GM18505 (cell line): ENCODE results near the gene CCR4.
"Not testable (repeated sequence)": the region's sequence is repeated elsewhere in the genome, so short reads cannot be mapped to it uniquely, and the experiment has no call there.

Source experiments
- ATAC-seq: cut with Tn5 transposase; IDR thresholded peaks from one replicate; pipeline ENCODE4 v1.9.1; 2021; ENCODE audit not compliant: unreplicated experiment
- POLR2A ChIP-seq: IDR thresholded peaks from 4 replicates; pipeline ENCODE4 v1.6.1; 2011; ENCODE audit warnings: borderline replicate concordance; ENCODE audit not compliant: insufficient read depth, insufficient read length; ENCODE audit errors: extremely low read depth

Gene CCR4

DNA sequence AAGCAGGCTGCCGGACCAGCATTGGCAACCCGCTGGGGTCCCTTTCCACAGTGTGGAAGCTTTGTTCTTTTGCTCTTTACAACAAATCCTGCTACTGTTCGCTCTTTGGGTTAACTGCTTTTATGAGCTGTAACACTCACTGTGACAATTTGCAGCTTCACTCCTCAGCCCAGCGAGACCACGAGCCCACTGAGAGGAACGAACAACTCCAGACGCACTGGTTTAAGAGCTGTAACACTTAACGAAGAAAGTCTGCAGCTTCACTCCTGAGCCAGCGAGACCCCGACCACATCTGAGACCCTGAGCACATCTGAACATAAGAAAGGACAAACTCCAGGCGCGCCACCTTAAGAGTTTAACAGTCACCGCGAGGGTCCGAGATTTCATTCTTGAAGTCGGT, 10.7 kb upstream of the CCR4 start:
- no peak for TF ChIP-seq POLR2A
- no peak for ATAC-seq

DNA sequence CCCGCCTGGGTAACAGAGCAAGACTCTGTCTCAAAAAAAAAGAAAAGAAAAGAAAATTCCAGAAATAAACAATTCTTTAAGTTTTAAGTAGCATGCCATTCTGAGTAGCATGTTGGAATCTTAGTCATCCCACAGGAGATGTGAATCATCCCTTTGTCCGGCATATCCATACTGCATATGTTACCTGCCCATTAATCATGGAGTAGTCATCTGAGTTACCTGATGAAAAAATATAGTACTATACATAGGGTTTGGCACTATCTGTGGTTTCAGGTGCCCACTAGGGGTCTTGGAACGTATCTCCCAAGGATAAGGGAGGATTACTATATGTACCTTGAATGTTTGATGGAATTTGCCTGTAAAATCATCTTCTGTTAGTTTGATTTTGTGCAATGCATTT, 6.3 kb upstream of the CCR4 start:
- no peak for TF ChIP-seq POLR2A
- no peak for ATAC-seq

DNA sequence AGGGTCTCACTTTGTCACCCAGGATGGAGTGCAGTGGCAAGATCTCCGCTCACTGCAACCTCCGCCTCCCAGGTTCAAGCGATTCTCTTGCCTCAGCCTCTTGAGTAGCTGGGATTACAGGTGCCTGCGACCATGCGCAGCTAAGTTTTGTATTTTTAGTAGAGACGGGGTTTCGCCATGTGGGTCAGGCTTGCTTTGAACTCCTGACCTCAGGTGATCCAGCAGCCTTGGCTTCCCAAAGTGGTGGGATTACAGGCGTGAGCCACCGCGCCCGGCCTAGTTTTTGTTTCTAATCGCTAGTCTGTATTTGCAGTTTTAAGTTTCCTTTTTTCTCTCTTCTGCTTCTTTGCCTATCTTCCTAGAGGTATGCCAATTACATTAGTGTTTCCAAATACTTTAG, 5.8 kb upstream of the CCR4 start:
- not testable (repeated sequence) for ATAC-seq

DNA sequence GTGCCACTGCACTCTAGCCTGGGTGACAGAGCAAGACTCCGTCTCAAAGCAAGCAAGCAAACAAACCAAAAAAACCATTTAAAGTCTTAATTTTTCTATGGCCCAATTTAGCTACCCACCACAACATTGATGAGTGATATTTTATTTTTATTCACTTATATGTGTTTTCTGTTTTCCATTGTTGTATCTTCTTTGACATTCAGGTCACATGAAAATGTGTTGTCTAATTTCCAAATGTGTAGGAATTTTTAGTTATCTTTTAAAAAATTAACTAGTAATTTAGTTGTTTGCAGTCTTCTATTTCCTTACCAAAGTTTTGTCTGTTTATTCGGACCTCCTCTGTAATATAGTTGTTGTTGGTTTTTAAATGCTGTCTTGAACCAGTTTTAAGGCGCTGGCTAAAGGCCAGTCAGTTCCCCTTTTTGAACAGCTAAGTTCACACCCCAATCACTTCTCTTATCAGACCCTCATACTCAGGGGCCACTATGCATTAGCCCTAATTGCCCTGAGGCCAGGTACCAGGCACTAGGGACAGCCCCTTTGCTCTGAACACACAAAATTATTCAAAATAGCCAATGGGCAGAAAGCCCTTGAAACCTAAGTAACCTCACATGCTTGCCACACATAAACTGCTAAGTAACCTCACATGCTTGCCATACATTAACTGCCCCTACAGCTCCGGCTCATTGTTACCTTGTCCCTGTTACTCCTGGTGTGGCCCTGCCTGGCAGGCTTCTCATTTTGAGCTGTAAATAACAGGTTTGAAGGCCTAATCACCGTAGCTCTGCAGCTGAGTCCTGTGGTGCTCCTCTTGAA, 4.3 kb upstream of the CCR4 start:
- ATAC-seq = peak; percentile 11
- no peak for TF ChIP-seq POLR2A

DNA sequence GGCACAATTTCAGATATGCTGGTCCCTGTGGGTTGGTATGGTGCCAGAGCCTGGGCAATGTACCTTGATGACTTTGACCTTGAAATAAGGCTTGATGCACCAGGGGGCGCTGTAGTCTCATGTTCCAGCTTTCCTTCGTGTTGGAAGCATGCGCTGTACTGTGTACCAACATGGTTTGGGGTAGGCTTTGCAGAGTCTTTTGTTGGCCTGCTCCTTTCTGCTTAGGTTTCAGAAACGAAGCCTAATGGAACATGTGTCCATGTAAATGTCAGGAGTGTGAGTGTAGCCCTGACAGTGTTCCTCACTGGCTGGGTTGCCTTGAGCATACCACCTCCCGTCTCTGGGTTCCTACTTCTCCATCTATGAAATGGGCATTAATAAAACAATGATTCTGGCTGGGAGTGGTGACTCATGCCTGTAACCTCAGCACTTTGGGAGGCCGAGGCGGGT, 3.6 kb upstream of the CCR4 start:
- TF ChIP-seq POLR2A = no peak
- peak; percentile 79 for ATAC-seq

DNA sequence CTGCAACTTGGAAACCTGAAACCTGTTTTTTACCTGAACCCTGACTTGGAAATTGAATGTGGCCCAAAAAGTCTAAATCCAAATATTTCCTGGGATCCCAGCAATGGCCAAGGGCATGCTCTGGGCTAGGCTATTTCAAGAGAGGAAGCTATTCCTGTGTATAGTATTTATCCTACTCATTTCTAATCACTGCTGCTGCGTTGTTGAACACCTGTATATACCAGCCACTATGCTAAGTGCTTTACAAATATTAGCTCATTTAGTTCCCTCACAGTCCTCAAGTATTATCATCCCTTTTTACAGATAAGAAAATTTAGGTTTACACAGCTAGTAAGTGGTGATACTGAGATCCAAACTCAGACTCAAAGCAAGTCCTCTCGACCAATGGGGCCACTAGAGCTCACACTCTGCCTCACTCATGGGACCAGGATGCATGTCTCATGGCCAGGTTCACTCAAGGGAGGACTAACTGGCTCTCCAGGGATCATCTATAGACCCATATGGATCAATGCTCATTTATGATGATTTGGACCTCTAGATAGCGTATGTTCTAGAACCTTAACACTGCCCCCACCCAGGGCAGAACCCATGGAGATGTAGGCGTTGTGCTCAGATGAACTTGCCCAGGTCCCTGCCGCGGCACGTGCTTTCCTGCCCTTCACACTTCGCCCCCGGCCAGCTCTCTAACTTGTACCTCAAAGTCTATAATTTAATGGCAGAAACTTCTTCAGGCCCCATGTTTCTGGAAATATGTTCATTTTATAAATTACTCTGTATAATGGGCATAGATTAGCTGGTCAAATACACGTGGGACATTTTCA, 2.6 kb upstream of the CCR4 start:
- TF ChIP-seq POLR2A = no peak
- ATAC-seq = no peak

DNA sequence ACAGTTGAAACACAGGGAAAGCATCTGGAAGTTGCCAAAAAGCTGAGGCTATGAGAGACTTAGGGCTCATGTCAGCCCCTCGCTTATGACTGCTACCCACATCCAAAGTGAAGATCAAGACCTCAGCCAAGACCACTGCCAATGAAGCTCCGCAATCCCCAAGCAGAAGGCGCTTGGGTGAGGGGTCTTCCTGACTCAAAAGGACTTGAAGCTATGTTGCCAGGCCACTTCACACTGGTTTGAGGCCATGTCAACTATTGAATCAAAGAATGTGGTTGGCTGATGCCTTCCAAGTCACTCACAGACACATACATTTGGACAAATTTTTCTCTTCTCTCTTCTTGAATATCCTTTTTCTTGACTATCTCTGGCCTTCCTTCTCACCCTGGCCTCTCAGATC, 928 bp upstream of the CCR4 start:
- TF ChIP-seq POLR2A = no peak
- no peak for ATAC-seq

DNA sequence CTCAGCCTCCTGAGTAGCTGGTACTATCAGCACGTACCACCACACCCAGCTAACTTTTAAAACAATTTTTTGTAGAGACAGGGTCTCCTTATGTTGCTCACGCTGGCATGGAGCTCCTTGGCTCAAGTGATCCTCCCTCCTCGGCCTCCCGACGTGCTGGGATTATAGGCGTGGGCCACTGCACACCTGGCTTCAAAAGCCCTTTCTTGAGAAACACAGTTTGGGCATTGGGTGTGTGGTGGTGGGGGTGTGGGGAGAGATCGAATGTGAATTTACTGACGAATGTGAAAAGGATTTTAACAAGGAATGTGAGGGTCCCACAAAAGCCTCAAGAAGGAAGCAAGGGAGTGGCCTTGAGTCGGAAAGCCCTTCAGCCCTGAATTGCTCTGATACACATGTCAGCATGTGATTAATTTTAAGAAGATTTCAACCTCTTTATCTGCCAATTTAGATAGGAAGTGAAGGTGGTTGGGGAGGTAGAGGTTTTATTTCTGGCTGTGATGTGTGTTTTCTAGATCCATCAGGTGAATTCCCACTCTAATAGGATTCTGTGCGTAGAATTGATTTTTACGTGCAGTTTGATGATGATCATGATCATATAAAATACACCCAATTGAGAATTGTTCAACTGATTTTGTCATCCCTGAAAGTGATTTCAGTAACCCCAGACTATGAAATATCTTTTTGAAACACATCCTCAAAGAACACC, 1.1 kb downstream of the CCR4 start:
- TF ChIP-seq POLR2A = no peak
- ATAC-seq = no peak

DNA sequence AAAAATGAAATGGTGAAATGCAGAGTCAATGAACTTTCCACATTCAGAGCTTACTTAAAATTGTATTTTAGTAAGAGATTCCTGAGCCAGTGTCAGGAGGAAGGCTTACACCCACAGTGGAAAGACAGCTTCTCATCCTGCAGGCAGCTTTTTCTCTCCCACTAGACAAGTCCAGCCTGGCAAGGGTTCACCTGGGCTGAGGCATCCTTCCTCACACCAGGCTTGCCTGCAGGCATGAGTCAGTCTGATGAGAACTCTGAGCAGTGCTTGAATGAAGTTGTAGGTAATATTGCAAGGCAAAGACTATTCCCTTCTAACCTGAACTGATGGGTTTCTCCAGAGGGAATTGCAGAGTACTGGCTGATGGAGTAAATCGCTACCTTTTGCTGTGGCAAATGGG, 3.1 kb downstream of the CCR4 start:
- no peak for ATAC-seq
- TF ChIP-seq POLR2A = no peak

DNA sequence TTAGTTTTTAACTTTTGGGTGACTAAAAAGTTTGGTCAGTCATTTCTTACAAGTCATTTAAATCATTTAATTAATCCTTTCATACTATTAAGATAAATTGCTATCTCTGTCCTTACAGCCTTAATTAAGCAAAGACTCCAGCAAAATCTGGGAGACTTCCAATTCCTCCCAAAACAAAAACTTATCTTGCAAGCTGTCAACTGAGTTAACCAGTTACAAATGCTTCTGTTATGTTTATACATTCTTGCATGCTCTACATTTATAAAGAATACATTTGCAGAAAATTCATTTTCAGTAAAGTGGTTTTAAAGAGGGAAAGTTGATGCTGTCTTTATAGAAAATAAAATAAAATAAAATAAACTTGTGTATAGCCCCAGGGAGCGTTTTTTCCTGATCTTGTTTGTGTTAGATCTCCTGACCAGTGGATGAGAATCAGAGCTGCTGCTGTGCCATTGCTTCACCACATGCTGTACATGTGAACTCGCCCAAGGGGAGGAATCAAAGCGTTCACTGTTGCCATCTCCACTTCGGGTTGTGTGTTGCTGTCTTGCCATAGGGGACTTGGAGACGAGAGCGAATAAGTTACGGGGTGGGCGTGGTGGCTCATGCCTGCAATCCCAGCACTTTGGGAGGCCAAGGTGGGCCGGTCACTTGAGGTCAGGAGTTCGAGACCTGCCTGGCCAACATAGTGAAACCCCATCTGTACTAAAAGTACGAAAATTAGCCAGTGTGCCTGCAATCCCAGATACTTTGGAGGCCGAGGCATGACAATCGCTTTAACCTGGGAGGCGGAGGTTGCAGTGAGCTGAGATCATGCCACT, 5.5 kb downstream of the CCR4 start:
- TF ChIP-seq POLR2A = no peak
- no peak for ATAC-seq

DNA sequence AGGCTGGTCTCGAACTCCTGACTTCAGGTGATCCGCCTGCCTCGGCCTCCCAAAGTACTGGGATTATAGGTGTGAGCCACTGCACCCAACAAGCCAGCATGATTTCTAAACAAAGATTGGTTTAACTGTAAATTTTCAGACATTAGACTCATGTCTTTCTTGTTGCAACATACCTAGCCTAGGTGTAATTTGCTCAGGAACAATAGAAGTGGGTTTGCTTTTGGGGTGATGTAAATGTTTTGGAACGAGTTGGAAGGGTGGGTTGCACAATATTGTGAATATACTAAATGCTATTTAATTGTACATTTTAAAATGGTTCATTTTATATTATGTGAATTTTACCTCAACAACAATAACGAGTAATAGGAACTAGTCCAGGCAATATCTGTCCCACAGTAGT, 7.1 kb downstream of the CCR4 start:
- TF ChIP-seq POLR2A = no peak
- ATAC-seq = no peak

DNA sequence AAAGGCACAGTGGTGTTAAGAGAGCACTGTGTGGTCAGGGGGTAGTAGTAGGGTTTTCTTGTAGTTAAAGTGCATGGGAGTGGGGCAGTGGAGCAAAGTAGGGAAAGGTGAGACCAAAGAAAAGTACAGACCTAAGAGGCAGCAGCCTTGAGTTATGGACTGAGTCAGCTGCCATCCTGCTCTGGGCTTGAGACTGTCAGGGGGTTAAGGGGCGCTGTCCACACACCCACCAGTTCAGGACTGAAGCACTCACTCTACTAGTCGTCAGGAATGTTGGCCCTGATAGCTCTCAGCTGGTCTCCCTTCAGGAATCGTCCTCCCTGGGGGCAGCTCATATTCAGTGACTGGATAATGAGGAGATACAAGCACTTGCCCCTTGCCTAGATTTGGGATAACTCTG, 7.9 kb downstream of the CCR4 start:
- no peak for ATAC-seq
- no peak for TF ChIP-seq POLR2A
